T-helper 17 cell (primary cell): ENCODE measurements around the gene ACTN1. TPM values are rescaled to one million over a fixed set of nuclear protein-coding genes. Genes with fewer than 3 reads are reported as not detected.

Experiments
- ATAC-seq: fragments of 150-1000 bp; cut with Tn5 transposase; 2 replicates; pipeline ENCODE4 v1.10.0; 2021; ENCODE audit warnings: mild to moderate bottlenecking, moderate library complexity
- DNase-seq, 3 donors: peaks; one replicate each; pipeline versions ENCODE4 v3.0.0 to v3.0.0-alpha.2; 2020 to 2021
- H3K9me3 ChIP-seq: one replicate; pipeline ENCODE4 v1.7.0; 2013; ENCODE audit warnings: low read length, mild to moderate bottlenecking; ENCODE audit not compliant: control insufficient read depth, poor library complexity, severe bottlenecking
- H3K27ac Mint-ChIP-seq: one replicate; pipeline ENCODE4 v1.8.0; 2022; ENCODE audit warnings: mild to moderate bottlenecking, moderate library complexity, mixed read lengths
- H3K27me3 Mint-ChIP-seq: one replicate; pipeline ENCODE4 v1.8.0; 2022; ENCODE audit warnings: mixed read lengths
- H3K36me3 Mint-ChIP-seq: one replicate; pipeline ENCODE4 v1.8.0; 2022; ENCODE audit warnings: low read depth, mixed read lengths
- H3K4me1 Mint-ChIP-seq: one replicate; pipeline ENCODE4 v1.8.0; 2022; ENCODE audit warnings: mild to moderate bottlenecking, mixed read lengths
- H3K4me3 Mint-ChIP-seq: one replicate; pipeline ENCODE4 v1.8.0; 2022; ENCODE audit warnings: mild to moderate bottlenecking, moderate library complexity, mixed read lengths
- total RNA-seq, 4 donors: library from RNA in 2 of 4; stranded (reverse) in 2 of 4; gene quantifications; one replicate each; pipeline ENCODE4 v1.2.3 and lab custom pipeline; 2022 to 2026

ACTN1 gene
- total RNA-seq, 2 donors from 2014 or later = 36.8 to 88.9 TPM

DNA sequence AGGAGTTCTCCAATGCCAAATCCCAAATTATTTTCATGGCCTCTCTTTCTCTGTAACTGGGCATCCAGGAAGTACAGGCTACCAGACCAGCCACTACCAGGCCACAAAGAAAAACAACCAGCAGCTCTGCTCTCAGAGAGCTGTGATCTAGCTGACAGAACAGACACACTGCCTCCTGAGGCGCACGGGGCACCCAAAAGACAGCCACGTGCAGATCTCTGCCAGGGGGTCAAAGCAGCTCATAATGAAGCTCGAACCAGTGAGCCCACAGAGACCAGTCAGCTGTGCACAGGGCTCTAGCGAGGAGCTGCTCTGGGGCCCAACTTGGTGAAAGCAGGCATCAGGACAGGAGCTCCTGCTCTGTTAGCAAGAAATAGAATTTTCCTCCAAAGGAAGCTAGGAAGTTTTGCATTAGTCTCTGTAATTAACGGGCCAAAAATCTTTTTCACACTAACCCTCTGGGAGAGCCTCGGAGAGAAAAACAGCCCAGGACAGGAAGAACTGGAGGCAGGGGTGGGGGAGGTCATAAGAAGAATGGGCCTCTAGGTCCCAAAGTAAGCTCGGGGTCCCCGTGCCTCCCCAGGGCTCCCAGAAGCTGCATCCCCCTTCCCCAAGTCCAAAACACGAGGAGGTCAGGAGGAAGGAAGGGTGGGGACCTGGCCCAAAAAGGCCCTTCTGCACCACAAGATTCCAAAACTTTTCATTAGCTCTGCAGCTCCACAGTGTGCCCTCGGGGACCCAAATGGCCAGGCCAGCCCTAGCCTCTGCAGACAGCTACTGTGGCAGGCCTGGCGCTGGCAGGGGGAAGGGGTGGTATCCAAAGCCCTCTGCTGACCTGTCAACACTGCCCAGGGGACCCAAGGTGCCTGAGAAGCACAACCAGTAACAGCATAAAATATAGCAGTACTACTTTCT lies 30.2 kb downstream of the ACTN1 start:
- H3K27me3 Mint-ChIP-seq = no peaks in the 10 kb centered on the region
- no peak for ATAC-seq
- no peak overlapping the region for H3K27ac Mint-ChIP-seq
- peaks cover 17% of the 10 kb centered on the region for H3K4me1 Mint-ChIP-seq
- H3K36me3 Mint-ChIP-seq = peaks cover 2% of the 10 kb centered on the region
- no peak for DNase-seq
- no peak overlapping the region for H3K4me3 Mint-ChIP-seq
- H3K9me3 ChIP-seq = no peaks in the 10 kb centered on the region

DNA sequence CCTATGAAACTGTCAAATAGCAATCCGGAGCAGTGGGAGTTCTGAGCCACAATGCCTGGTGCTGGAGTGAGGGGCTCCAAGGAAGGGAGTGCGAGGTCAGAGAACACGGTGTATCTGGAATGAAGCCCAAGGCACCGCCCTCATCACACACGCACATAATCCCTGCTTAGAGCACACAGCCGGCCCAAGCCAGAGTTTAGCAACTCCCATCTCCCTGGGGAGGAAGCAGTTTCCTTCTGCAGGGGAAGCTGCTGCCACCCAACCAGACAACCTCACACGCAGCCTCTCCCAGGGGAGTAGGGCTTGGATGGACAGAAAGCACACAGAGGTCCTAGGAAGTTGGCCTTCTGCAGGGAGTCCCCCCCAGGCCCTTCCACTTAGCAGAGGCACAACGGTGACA lies 31.3 kb downstream of the ACTN1 start:
- no peaks in the 10 kb centered on the region for H3K9me3 ChIP-seq
- Mint-ChIP-seq H3K27ac (no peak overlapping the region), H3K36me3 (peaks cover 2% of the 10 kb centered on the region), H3K27me3 (no peaks in the 10 kb centered on the region), H3K4me3 (no peak overlapping the region), H3K4me1 (peaks cover 19% of the 10 kb centered on the region)
- DNase-seq = no peak
- no peak for ATAC-seq

DNA sequence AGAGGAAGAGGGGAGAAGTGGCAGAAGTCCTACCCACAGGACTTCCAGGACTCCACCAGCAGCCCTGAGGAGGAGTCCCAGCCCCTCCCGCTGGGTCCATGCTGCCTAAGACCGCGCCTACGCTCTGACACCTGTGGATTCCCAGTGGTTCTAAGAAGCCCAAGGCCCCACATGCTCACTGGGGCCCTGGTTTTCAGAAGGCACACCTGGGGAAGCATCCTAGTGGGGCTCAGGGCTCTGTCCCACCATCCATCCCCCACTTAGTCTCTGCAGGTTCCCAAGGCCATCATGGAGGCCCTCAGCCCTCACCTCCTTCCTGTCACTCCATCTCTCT lies 32.6 kb downstream of the ACTN1 start:
- peaks cover 2% of the 10 kb centered on the region for H3K36me3 Mint-ChIP-seq
- no peaks in the 10 kb centered on the region for H3K9me3 ChIP-seq
- H3K4me3 Mint-ChIP-seq = no peak overlapping the region
- H3K4me1 Mint-ChIP-seq = peaks cover 20% of the 10 kb centered on the region
- ATAC-seq = no peak
- H3K27me3 Mint-ChIP-seq = no peaks in the 10 kb centered on the region
- DNase-seq = no peak
- peak overlapping the region; percentile 51 for H3K27ac Mint-ChIP-seq

DNA sequence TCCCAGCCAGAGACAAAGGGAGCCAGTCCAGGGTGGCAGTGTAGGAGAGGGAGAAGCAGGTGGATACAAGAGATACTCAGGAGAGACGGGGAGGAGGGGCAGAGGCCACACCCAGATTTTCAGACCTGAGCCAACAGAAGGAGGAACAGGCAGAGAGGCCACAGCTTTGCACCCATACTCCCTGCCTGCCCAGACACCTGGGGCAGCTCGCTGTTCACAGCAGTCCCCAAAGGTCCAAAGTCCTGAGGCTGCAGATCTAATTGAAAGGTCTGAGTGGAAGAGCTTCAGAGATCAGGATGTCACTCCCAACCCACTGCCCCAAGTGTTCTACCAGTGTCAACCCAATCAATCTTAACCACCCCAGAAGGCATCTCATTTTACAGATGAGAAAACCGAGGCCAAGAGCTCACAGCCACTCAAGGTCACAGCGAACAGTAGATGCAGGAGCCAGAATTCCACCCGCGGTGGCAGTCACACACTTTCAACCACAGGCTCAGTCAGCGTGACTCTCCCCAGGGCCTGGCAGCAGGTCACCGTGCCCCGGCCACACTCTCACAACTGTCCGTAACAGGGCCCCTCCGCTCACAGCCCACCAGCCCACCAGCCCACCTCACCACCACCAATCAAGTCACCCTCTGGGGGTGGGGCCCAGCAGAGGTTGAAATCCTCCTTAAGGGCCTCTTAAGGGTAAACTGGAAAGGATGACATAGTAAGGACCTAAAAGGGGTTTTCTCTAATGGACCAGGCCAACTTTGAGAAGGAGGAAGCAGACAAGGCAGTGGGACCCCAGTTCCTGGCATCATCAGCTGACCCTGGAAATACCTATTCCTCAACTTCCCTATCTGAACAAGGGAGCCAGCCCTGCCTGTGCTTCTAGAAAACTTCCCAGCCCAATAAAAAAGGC lies 33.3 kb downstream of the ACTN1 start:
- Mint-ChIP-seq H3K27ac (peak overlapping the region; percentile 51), H3K4me1 (peaks cover 20% of the 10 kb centered on the region), H3K4me3 (no peak overlapping the region), H3K27me3 (no peaks in the 10 kb centered on the region), H3K36me3 (peaks cover 2% of the 10 kb centered on the region)
- DNase-seq = no peak
- no peak for ATAC-seq
- H3K9me3 ChIP-seq = no peaks in the 10 kb centered on the region

DNA sequence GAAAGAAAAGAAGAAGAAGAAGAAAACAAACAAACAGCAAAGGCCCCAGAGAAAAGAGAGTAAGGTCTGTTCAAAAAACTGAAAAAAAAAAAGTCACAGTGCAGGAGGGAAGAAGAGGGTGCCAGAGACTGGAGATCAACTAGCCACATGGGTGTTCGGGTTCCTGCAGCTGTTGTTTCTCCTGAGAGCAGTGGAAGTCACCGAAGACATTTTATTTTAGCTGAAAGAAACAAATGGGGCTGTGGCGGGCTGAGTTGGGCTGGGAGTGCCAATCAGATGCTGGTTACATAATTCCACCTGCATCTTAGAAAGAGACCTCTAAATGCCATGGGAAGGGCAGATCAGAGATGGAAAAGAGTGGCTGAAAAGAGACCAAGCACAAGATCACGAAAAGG lies 33.9 kb downstream of the ACTN1 start:
- ATAC-seq (no peak), DNase-seq (no peak)
- Mint-ChIP-seq H3K27me3 (no peaks in the 10 kb centered on the region), H3K4me3 (no peak overlapping the region), H3K4me1 (peaks cover 20% of the 10 kb centered on the region), H3K36me3 (peaks cover 2% of the 10 kb centered on the region), H3K27ac (peak overlapping the region; percentile 51)
- H3K9me3 ChIP-seq = no peaks in the 10 kb centered on the region

DNA sequence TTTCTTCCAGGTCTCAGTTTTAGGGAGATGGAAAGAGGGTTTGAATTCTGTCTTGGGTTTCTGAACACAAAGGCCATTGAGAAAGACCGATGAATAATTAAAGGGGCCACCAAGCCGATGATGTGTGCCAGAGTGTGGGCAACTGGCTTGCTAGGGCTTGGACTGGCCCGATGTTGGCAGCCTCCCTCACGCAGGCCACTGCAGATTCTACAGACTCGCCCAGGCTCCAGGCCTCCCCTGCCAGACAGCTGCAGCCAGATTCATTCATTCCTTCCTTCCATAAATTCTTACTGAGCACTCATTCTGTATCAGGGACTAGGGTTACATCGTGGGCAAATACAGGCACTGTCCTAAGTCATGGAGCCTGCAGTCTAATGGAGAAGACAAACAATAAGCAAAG lies 34.9 kb downstream of the ACTN1 start:
- no peak overlapping the region for H3K4me3 Mint-ChIP-seq
- H3K4me1 Mint-ChIP-seq = peaks cover 20% of the 10 kb centered on the region
- no peak for ATAC-seq
- peaks cover 2% of the 10 kb centered on the region for H3K36me3 Mint-ChIP-seq
- no peaks in the 10 kb centered on the region for H3K27me3 Mint-ChIP-seq
- H3K9me3 ChIP-seq = no peaks in the 10 kb centered on the region
- DNase-seq = no peak
- H3K27ac Mint-ChIP-seq = peak overlapping the region; percentile 51

DNA sequence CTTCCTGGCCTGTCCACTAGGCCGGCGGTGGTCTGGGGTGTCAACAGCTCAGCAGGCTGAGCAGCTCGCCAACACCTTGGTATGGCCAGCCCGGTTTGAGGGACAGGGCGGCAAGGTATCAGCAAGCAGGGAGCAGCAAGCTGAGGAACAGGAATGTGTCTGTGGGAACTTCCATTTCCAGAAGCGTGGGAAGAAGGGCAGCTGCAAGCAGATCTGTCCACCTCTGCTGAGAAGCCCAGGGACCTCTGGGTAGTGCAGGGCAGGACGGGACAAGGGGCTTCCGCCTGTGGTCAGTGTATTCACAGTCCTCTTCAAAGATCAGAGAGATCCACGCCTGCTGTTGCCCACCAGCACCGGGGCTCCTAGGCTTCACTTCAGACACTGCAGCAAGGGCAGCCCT lies 36.0 kb downstream of the ACTN1 start:
- no peaks in the 10 kb centered on the region for H3K9me3 ChIP-seq
- Mint-ChIP-seq H3K27me3 (no peaks in the 10 kb centered on the region), H3K4me1 (peaks cover 23% of the 10 kb centered on the region), H3K4me3 (no peak overlapping the region), H3K27ac (no peak overlapping the region), H3K36me3 (peaks cover 2% of the 10 kb centered on the region)
- DNase-seq = no peak
- no peak for ATAC-seq

DNA sequence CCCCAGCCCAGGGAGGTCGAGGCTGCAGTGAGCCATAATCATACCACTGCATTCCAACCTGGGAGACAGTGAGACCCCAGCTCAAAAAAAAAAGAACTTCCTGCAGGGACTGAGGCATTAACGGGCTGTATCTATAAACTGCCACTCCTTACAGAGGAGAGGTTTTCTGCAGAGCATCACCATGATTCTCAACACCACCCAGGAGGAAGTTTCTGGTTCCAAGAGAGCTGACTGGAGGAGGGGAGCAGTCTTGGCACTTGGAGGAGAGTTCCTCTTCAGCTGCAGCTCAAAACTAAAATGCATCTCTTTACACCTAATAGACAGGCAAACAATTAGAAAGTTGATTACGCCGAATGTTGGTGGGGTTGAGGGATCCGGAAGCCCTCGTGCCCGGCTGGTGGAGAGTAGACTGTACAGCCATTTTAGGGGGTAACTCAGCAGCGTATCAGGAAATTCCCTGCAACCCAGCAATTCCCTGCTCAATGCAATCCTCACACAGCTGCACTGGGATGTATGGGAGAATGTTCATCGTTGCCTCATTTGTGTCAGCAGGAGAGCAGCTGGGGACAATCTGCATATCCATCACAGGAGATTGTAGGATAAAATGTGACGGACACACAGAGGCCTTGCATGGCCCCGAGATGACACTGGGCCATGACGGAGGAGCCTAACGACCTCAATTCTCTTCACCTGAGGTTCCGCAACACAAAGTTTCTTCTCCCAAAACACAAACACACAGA lies 36.6 kb downstream of the ACTN1 start:
- peaks cover 24% of the 10 kb centered on the region for H3K4me1 Mint-ChIP-seq
- H3K9me3 ChIP-seq = no peaks in the 10 kb centered on the region
- H3K4me3 Mint-ChIP-seq = no peak overlapping the region

DNA sequence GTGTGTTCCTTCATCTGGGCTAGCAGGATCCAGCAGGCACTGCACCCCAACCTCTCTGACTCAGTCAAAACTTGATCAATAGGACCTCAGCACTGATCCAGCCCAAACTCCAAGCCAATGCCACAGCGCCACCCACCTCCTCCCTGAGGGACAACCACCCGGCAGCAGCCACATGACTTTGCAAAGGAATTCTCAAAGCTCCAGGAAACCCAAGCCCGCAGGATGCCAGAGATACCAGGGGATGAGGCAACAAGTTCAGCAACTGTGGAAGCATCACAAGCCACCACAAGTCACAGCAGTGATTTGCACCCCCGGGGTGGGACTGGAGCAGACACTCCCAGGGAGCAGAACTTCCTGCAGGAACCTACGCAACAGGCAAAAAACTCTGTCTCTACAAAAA lies 37.3 kb downstream of the ACTN1 start:
- peaks cover 28% of the 10 kb centered on the region for H3K4me1 Mint-ChIP-seq
- no peak overlapping the region for H3K4me3 Mint-ChIP-seq
- DNase-seq (no peak), ATAC-seq (no peak)
- no peaks in the 10 kb centered on the region for H3K9me3 ChIP-seq
- H3K36me3 Mint-ChIP-seq = peaks cover 2% of the 10 kb centered on the region
- no peaks in the 10 kb centered on the region for H3K27me3 Mint-ChIP-seq
- no peak overlapping the region for H3K27ac Mint-ChIP-seq

More for the DNA sequence above, 36.6 kb downstream of the ACTN1 start:
- DNase-seq (no peak), ATAC-seq (no peak)
- Mint-ChIP-seq H3K27me3 (no peaks in the 10 kb centered on the region), H3K27ac (no peak overlapping the region), H3K36me3 (peaks cover 2% of the 10 kb centered on the region)

DNA sequence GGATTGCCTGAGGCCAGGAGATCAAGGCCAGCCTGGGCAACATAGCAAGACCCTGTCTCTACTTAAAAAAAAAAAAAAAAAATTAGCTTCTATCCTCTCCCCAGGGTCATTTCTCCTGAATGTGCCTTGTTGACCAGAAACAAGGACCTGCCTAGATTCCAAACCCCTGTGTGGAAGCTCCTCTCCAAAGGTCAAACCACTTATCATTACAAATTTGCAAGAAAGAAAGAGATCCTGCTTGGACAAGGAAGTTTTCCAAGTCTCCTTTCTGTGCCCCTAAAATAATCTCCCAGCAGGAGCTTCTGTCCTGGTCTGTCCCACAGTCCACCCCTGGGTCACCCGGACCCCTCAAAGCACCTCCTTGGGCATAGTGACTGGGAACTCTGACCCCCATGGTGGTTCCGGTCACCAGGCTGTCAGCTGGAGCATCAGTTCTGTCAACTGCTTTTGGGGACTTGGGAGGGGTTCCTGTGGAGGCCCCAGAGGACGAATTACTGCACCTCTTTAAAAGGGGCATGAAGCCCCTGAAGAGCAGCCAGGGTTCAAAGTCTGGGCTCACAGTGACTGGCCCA lies 38.4 kb downstream of the ACTN1 start:
- no peaks in the 10 kb centered on the region for H3K9me3 ChIP-seq
- Mint-ChIP-seq H3K4me3 (no peak overlapping the region), H3K4me1 (peaks cover 25% of the 10 kb centered on the region), H3K36me3 (peaks cover 2% of the 10 kb centered on the region), H3K27ac (no peak overlapping the region), H3K27me3 (no peaks in the 10 kb centered on the region)
- no peak for ATAC-seq
- no peak for DNase-seq

DNA sequence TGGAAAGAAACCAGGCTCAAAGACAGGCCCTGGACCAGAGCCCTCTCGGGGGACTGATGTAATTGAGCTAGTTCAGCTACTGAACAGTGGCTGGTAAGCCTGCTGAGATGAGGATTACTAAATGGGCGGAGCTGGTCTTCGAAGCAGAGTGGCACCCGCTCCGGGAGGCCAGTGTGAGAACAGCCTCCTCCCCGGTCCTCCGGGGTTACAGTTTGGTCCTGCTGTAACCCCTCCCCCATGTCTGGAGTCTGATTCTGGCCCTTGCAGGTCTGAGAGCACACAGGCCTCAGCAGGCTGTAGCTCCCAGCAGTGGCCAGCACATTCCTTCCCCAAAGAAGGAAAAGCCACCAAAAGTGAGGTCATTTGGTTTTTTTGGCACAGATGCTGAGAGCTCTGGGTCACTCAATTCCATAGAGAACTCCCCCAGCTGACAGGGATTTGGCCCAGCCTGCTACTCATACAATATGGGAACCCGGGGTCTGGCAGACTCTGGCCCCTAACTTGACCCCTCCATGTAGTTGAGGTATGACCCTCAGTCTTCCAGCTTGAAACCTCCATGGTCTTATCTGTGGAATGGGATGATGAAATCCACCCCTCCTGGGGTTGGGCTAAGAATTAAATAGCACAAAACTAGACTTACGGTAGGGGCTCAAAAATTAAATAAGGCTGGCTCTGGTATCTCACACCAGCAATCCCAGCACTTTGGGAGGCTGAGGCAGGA lies 39.0 kb downstream of the ACTN1 start:
- H3K9me3 ChIP-seq = no peaks in the 10 kb centered on the region
- peaks cover 20% of the 10 kb centered on the region for H3K4me1 Mint-ChIP-seq
- H3K36me3 Mint-ChIP-seq = peaks cover 1% of the 10 kb centered on the region
- no peaks in the 10 kb centered on the region for H3K27me3 Mint-ChIP-seq
- no peak for DNase-seq
- ATAC-seq = no peak
- H3K27ac Mint-ChIP-seq = peak overlapping the region; percentile 32
- no peak overlapping the region for H3K4me3 Mint-ChIP-seq

DNA sequence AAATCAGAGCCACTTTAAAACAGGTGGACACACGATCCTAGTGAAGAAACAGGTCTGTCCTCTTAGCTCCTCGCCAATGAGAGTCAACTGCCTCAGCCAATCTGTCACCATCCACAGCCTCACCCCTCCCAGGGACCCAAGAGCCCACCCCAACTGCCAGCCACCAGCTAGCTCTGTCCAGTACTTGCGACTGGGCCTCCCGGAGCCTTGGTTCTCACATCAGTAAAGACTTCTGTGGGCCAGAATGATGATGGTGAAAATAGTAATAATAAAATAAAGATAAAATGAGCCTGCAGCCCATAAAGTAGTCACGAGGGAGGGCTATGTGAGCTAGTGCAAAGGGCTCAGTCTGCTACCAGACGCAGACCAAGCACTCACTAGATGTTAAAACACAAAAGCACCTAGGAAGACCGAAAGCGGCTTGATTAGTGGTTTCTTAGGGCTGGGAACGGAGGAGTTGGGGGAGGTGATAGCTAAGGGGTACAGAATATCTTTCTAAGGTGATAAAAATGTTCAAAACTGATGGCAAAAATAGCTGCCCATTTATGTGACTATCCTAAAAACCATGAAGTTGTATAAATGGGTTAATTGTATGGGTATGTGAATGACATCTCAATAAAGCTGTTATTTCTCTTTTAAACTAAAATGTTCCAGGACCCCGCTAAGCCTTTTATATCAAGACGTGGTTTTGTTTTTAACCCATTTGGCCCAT lies 39.8 kb downstream of the ACTN1 start:
- Mint-ChIP-seq H3K27ac (peak overlapping the region; percentile 32), H3K27me3 (no peaks in the 10 kb centered on the region), H3K36me3 (no peaks in the 10 kb centered on the region), H3K4me1 (peaks cover 16% of the 10 kb centered on the region), H3K4me3 (no peak overlapping the region)
- no peak for DNase-seq
- no peaks in the 10 kb centered on the region for H3K9me3 ChIP-seq
- ATAC-seq = no peak
